GM21515 (cell line): ENCODE data around the gene RACGAP1.

Experiments
- ATAC-seq: cut with Tn5 transposase; IDR thresholded peaks from one replicate; pipeline ENCODE4 v1.9.1; 2021; ENCODE audit not compliant: unreplicated experiment

The RACGAP1 gene

DNA sequence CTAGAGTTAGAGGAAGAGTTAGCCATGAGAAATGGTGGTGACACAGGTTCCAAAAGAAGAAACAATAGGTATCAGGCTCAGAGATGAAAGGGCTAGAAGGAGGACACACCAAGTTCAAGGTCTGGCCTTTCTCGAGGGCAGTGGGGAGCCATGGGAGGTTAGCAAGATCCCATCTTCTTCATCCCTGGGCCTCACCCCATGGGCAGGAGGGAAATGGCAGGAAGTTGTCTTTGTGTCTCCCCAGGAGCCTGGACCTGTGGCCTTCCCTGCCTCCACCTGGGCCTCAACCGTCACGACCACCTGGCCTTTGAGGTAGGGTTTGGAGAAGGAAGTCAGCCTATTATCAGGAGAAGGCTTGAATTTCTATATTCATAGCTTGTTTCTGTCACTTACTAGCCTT, 80.6 kb downstream of the RACGAP1 start:
- ATAC-seq: no peak

DNA sequence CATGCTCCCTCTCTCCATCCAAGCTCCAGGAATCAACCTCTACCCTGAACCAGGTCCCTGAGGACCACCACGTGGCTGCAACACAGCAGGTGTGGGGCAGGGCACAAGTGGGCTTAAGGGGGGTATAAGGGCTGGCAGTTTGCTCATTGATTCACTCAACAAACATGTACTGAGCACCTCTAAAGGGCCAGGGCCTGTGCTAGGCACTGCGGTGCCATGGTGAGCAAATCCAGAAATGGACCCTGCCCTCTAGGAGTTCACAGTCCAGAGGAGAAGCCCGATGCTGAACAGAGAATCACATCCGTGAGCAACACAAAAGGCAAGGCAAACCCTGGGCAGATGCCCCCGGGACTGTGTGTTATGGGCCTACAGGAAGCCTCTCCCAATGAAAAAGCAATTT, 81.2 kb downstream of the RACGAP1 start:
- no peak for ATAC-seq

GRCh38 chr12:49943625-49943960, 81.7 kb downstream of the RACGAP1 start:
- no peak for ATAC-seq

DNA sequence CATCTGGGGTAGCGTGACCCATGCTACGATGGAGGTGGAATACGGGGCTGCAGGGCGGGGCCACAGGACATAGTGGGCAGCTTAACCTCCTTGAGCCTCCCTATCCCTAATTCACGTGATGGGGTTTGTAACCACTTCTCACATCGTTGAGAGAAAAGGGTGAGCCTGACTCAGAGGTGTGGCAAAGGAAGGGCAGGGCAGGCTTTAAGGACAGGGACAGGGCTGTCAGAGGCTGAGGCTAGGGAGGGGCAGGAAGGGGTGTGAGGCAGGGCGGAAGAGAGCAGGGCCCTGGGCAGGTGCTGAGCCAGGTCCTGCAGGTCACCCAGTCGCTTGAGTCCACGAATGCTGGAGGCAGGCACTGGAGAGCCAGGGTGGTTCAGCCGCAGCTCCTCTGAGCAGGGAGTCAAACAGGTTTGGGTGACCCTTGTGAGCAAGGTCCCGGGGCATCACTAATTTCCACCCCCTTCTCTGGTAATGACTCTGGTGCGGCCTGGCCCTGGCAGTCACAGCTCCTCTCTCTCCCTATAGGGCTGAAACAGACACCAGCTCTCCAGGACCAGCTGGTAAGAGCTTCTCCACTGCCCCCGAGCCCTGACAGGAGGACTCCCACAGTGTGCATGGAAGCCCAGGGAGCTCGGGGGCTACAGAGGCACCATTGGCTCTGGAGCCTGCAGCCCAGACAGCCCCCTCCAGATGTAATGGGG, 82.2 kb downstream of the RACGAP1 start:
- no peak for ATAC-seq

GRCh38 chr12:49942512-49942893, 82.8 kb downstream of the RACGAP1 start:
- no peak for ATAC-seq

- no peak for ATAC-seq
Observed at GRCh38 chr12:49941556-49942511, 83.5 kb downstream of the RACGAP1 start.

DNA sequence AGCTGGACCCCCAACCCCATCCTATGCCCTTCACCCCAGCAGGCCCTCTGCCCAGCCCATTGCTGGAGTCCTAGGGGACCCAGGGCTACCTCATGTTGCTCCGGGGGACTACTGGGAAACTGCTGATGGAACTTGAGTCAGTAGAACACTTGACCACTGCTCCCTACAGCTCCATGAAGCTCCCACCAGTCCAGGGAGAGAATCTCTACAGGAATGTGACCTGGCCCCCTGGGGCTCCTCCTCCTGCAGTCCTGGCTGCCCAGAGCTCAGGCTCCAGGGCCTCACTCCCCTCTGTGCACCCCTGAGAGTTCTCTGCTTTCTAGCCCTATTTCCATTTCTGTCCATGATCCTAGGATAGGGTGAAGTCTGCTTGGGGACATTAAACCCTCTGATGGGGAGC, 85.6 kb downstream of the RACGAP1 start:
- ATAC-seq: no peak

GRCh38 chr12:49939307-49939706, 86.0 kb downstream of the RACGAP1 start:
- no peak for ATAC-seq
